A549 treated with RU486 at 1 μM for 4 hours (cell line): Measurements from ENCODE around the gene CRABP2. TPM values are rescaled to one million over a fixed set of nuclear protein-coding genes. Genes with fewer than 3 reads are reported as not detected.

Experiments used
- total RNA-seq: library from RNA; stranded (reverse); fragments of 200-300 nt; extraction: Qiagen RNA extraction; gene quantifications from 5 replicates; pipeline ENCODE4 v1.2.3, GENCODE V29; 2022; ENCODE audit warnings: low read depth

The CRABP2 gene
- total RNA-seq = 11.5 to 19.1 TPM (median 11.6 TPM) in 5 replicates

GRCh38 chr1:156705321-156705917 lies at the start of gene CRABP2:
Gene CRABP2, minus strand, starts transcription at chr1:156705583. Its CDS starts 137 bp downstream, at chr1:156705446.

GRCh38 chr1:156751451-156751756 lies 46.0 kb upstream of the CRABP2 start, which contains the start of gene HDGF:
Gene HDGF, minus strand, starts transcription at chr1:156751675. Its CDS starts 246 bp downstream, at chr1:156751429.

GRCh38 chr1:156740741-156741480 lies 35.5 kb upstream of the CRABP2 start, which contains the start of gene MRPL24:
Gene MRPL24, minus strand, starts transcription at chr1:156741088. Its CDS starts 2,384 bp downstream, at chr1:156738704.

GRCh38 chr1:156728599-156729462 lies 23.4 kb upstream of the CRABP2 start, which contains the start of gene ISG20L2:
Gene ISG20L2, minus strand, starts transcription at chr1:156728766. Its CDS starts 1,114 bp downstream, at chr1:156727652.

GRCh38 chr1:156727926-156728598 lies 22.7 kb upstream of the CRABP2 start, which contains the start of gene METTL25B:
Gene METTL25B, plus strand, starts transcription at chr1:156728469. Its CDS starts 636 bp downstream, at chr1:156729105.

GRCh38 chr1:156676820-156677615 lies 28.4 kb downstream of the CRABP2 start, which contains the start of gene NES:
Gene NES, minus strand, starts transcription at chr1:156677407. Its CDS starts 143 bp downstream, at chr1:156677264.

Other genes with a start within 250 kb of the CRABP2 start
- 22.6 to 36.0 TPM (median 31.5 TPM) in 5 replicates for gene MEF2D, start 204.8 kb downstream of the CRABP2 start, total RNA-seq
- 11.6 to 18.6 TPM (median 15.8 TPM) in 5 replicates for gene IQGAP3, start 133.0 kb downstream of the CRABP2 start, total RNA-seq
- gene TTC24, start 125.9 kb downstream of the CRABP2 start, total RNA-seq = not detected in 5 replicates
- 136 to 185 TPM (median 163 TPM) in 5 replicates for gene NAXE, start 113.8 kb downstream of the CRABP2 start, total RNA-seq
- 65.4 to 96.3 TPM (median 74.7 TPM) in 5 replicates for gene GPATCH4, start 104.1 kb downstream of the CRABP2 start, total RNA-seq
- 0.13 to 0.14 TPM in 2 of 5 replicates, not detected in the others for gene HAPLN2, start 86.2 kb downstream of the CRABP2 start, total RNA-seq
- 0.06 TPM in 1 of 5 replicates, not detected in the others for gene BCAN, start 63.5 kb downstream of the CRABP2 start, total RNA-seq
- 1.2 to 1.7 TPM (median 1.3 TPM) in 5 replicates for gene NES, start 28.2 kb downstream of the CRABP2 start, total RNA-seq
- gene METTL25B, start 22.9 kb upstream of the CRABP2 start, total RNA-seq = 19.5 to 25.1 TPM (median 23.8 TPM) in 5 replicates
- 46.4 to 55.1 TPM (median 48.6 TPM) in 5 replicates for gene ISG20L2, start 23.2 kb upstream of the CRABP2 start, total RNA-seq
- 175 to 219 TPM (median 189 TPM) in 5 replicates for gene MRPL24, start 35.5 kb upstream of the CRABP2 start, total RNA-seq
- gene HDGF, start 46.1 kb upstream of the CRABP2 start, total RNA-seq = 455 to 489 TPM (median 463 TPM) in 5 replicates
- gene PRCC, start 62.0 kb upstream of the CRABP2 start, total RNA-seq = 67.6 to 90.1 TPM (median 73.5 TPM) in 5 replicates
- gene SH2D2A, start 111.3 kb upstream of the CRABP2 start, total RNA-seq = 2.1 to 5.6 TPM (median 3.6 TPM) in 5 replicates
- gene INSRR, start 153.5 kb upstream of the CRABP2 start, total RNA-seq = not detected in 5 replicates
- 0.06 to 0.24 TPM (median 0.16 TPM) in 4 of 5 replicates, not detected in the other for gene NTRK1, start 155.3 kb upstream of the CRABP2 start, total RNA-seq
- gene PEAR1, start 188.1 kb upstream of the CRABP2 start, total RNA-seq = 7.5 to 10.1 TPM (median 8.6 TPM) in 5 replicates
- 0.13 to 0.48 TPM (median 0.22 TPM) in 5 replicates for gene LRRC71, start 215.0 kb upstream of the CRABP2 start, total RNA-seq